H1 (cell line): ENCODE measurements around the gene DUSP7. TPM values are rescaled to one million over a fixed set of nuclear protein-coding genes. Genes with fewer than 3 reads are reported as not detected.
A peak's percentile ranks its signal among the peaks of the same experiment; 100 is the strongest.

Source experiments
- CBX5 ChIP-seq: fragments of 300-800, 300-1000 bp; sonication (generic); IDR thresholded peaks from 2 replicates; pipeline ENCODE4 v1.7.1; 2016; ENCODE audit warnings: antibody characterized with exemption, low read length, low read depth
- CHD7 ChIP-seq: fragments of 300-600 bp; sonication (generic); IDR thresholded peaks from 2 replicates; pipeline ENCODE4 v1.7.1; 2012; ENCODE audit warnings: low read length, moderate library complexity, mild to moderate bottlenecking, inconsistent platforms; ENCODE audit not compliant: insufficient replicate concordance
- HDAC6 ChIP-seq: IDR thresholded peaks from one replicate; pipeline ENCODE4 v1.7.1; 2012; ENCODE audit warnings: low read depth, mild to moderate bottlenecking, inconsistent platforms, low read length, moderate library complexity
- KDM1A ChIP-seq: fragments of 200-600, 300-600 bp; sonication (generic); IDR thresholded peaks from 2 replicates; pipeline ENCODE4 v1.7.1; 2016; ENCODE audit warnings: mild to moderate bottlenecking, low read length, borderline replicate concordance
- MAFK ChIP-seq: IDR thresholded peaks from 2 replicates; pipeline ENCODE4 v1.6.1; 2012; ENCODE audit warnings: low read depth, mild to moderate bottlenecking, improper control_type of control experiment, low read length
- RFX5 ChIP-seq: IDR thresholded peaks from 2 replicates; pipeline ENCODE4 v1.6.1; 2011; ENCODE audit warnings: low read depth, low read length, improper control_type of control experiment, borderline replicate concordance
- RNF2 ChIP-seq: fragments of 200-900, 300-1000 bp; sonication (generic); IDR thresholded peaks from 2 replicates; pipeline ENCODE4 v1.7.1; 2016; ENCODE audit warnings: borderline replicate concordance, low read depth, mild to moderate bottlenecking, antibody characterized with exemption, low read length; ENCODE audit not compliant: poor library complexity, severe bottlenecking; ENCODE audit errors: missing control alignments
- SUZ12 ChIP-seq: fragments of 200-600 bp; sonication (generic); IDR thresholded peaks from 2 replicates; pipeline ENCODE4 v1.6.1; 2012; ENCODE audit warnings: mild to moderate bottlenecking, inconsistent platforms, low read length, moderate library complexity, mixed read lengths
- TCF12 ChIP-seq: IDR thresholded peaks from 2 replicates; pipeline ENCODE4 v1.6.1; 2011; ENCODE audit warnings: low read depth, mild to moderate bottlenecking, low read length
- ZNF274 ChIP-seq: IDR thresholded peaks from 2 replicates; pipeline ENCODE4 v1.7.0; 2012; ENCODE audit warnings: low read length, borderline replicate concordance; ENCODE audit errors: extremely low read depth
- polyA plus RNA-seq, 7 experiments: library from polyadenylated mRNA; depleted of rRNA in 3 of 7; stranded (reverse) in 5 of 7; unstranded in 2 of 7; fragments of >200 nt in 5 of 7; fragments of 200-250 nt in 2 of 7; gene quantifications; 1 replicate in 5 of 7; 2 replicates in 1 of 7; 4 replicates in 1 of 7; pipeline versions ENCODE4 v1.2.1 to v1.2.3, GENCODE V29; 2011 to 2013; ENCODE audit warnings: missing spikeins in 2 of 7, mixed read lengths in 2 of 7
- total RNA-seq: library from RNA; stranded (reverse); fragmentation: NEBNext Ultra II Directional; extraction: Animal tissue kit (Norgen Biotek cat#: 25700); gene quantifications from 2 replicates; pipeline ENCODE4 v1.2.1, GENCODE V29; 2021

The DUSP7 gene
- total and polyA plus RNA-seq, 2 of the 8 experiments (the other 6 are each of a cell fraction or from before 2014, with no cell fraction given) = 19.4 to 24.9 TPM

GRCh38 chr3:52055537-52056351 lies 627 bp downstream of the DUSP7 start (continued):
- TF ChIP-seq CHD7 = no peak
- no peak for TF ChIP-seq HDAC6
- TF ChIP-seq SUZ12 = no peak; the same call in 1 of the 2 replicates
- no peak for TF ChIP-seq TCF12
- no peak for TF ChIP-seq KDM1A
- no peak for TF ChIP-seq RFX5
- no peak for TF ChIP-seq CBX5
- TF ChIP-seq ZNF274 = no peak
- TF ChIP-seq MAFK = no peak
- TF ChIP-seq RNF2 = peak; percentile 48
